Breast epithelium (tissue), 3 donors: Measurements from ENCODE around the gene RFX1.
"Not testable (repeated sequence)": the region's sequence is repeated elsewhere in the genome, so short reads cannot be mapped to it uniquely, and the experiment has no call there.

ENCODE experiments used
- POLR2A ChIP-seq: fragments of 450-650 bp; IDR thresholded peaks from one replicate; pipeline ENCODE4 v1.6.1; 2016; ENCODE audit warnings: antibody characterized with exemption, mild to moderate bottlenecking, moderate library complexity
- TF ChIP-seq, protein P1 (sequence below), 3 donors: fragments of 450-650 bp; IDR thresholded peaks; one replicate each; pipeline ENCODE4 v1.5.1; 2016 to 2017; ENCODE audit warnings: antibody characterized with exemption in 3 of 3, mild to moderate bottlenecking in 3 of 3, moderate library complexity in 3 of 3

DNA sequence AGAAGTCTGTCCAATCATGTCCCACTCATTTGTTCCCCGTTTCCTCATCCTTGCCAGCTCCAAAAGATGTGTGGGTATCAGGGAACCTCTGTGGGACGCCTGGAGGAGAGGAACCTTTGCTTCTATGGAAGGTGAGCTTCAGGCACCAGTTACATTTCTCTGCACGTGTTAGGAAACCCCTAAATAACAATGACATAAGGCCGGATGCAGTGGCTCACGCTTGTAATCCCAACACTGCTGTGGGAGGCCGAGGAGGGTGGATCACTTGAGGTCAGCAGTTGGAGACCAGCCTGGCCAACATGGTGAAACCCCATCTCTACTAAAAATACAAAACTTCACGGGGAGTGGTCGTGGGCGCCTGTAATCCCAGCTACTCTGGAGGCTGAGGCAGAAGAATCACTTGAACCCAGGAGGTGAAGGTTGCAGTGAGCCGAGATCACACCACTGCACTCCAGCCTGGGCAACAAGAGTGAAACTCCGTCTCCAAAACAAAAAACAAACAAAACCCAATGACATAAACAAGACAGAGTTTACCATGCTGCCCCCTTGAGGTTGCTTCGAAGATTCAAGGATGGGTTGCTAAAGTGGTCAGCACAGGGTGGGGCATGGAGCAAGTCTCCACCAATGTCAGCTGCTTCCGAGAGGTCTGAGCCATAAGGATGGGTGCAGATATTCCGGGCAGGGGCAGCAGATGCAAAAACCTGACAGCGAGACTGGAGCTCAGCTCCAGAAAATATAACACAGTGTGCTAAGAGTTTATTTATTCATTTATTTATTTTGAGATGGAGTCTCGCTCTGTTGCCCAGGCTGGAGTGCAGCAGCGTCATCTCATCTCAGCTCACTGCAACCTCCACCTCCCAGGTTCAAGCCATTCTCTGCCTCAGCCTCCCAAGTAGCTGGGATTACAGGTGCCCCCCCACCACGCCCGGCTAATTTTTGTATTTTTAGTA, 36.8 kb upstream of the RFX1 start:
- TF ChIP-seq, protein P1, sequence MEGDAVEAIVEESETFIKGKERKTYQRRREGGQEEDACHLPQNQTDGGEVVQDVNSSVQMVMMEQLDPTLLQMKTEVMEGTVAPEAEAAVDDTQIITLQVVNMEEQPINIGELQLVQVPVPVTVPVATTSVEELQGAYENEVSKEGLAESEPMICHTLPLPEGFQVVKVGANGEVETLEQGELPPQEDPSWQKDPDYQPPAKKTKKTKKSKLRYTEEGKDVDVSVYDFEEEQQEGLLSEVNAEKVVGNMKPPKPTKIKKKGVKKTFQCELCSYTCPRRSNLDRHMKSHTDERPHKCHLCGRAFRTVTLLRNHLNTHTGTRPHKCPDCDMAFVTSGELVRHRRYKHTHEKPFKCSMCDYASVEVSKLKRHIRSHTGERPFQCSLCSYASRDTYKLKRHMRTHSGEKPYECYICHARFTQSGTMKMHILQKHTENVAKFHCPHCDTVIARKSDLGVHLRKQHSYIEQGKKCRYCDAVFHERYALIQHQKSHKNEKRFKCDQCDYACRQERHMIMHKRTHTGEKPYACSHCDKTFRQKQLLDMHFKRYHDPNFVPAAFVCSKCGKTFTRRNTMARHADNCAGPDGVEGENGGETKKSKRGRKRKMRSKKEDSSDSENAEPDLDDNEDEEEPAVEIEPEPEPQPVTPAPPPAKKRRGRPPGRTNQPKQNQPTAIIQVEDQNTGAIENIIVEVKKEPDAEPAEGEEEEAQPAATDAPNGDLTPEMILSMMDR (IDR thresholded peaks at IDR 0.05), result peak; percentile 46 to 53 (median 48)
- not testable (repeated sequence) for TF ChIP-seq POLR2A
